HCT116 (cell line): ENCODE results near the gene TFB1M. TPM values are rescaled to one million over a fixed set of nuclear protein-coding genes. Genes with fewer than 3 reads are reported as not detected.

ENCODE experiments used
- ATAC-seq: fragments of 200-7000 bp; cut with Tn5 transposase; 2 replicates; pipeline ENCODE4 v1.9.1; 2020; ENCODE audit warnings: mild to moderate bottlenecking, moderate library complexity
- BruUV-seq: library from RNA; stranded (reverse); fragments of 400-500 nt; replicated peaks from 2 replicates; lab custom pipeline; 2021; lab: Mats Ljungman, UMichigan
- CTCF ChIA-PET: fragments of 300-600 bp; sonication (Branson Sonifier 250); formaldehyde crosslinking; loops from one replicate; lab custom pipeline; 2021; ENCODE audit warnings: antibody characterized with exemption; lab: Charles Lee
- POLR2A ChIA-PET: fragments of 300-600, 350-600 bp; sonication (Branson Sonifier 250); formaldehyde crosslinking; loops from one replicate; lab custom pipeline; 2021; ENCODE audit warnings: antibody characterized with exemption; lab: Charles Lee
- RAD21 ChIA-PET, 2 experiments: fragments of 300-600 bp; sonication (Branson Sonifier 250); formaldehyde crosslinking; loops; one replicate each; lab custom pipeline; 2023; ENCODE audit warnings: low total read pairs in 2 of 2; ENCODE audit not compliant: uncharacterized antibody in 2 of 2, unreplicated experiment in 2 of 2, low non-redundant PET in 1 of 2; lab: Charles Lee
- DNase-seq: peaks from one replicate; pipeline ENCODE4 v3.0.0-alpha.2; 2010; ENCODE audit warnings: low read depth, low spot score
- H2AFZ ChIP-seq: fragments of 200-600 bp; shearing (Covaris generic), sonication (generic); 2 replicates; pipeline ENCODE4 v1.6.1; 2017; ENCODE audit warnings: low read depth, mixed run types, mixed read lengths, antibody characterized with exemption, low read length; ENCODE audit not compliant: poor library complexity, severe bottlenecking
- H3K27ac ChIP-seq: 2 replicates; pipeline ENCODE4 v1.5.1; 2012; ENCODE audit warnings: low read depth, low read length
- H3K27me3 ChIP-seq: fragments of 200-600 bp; sonication (generic); 2 replicates; pipeline ENCODE4 v1.6.1; 2016; ENCODE audit warnings: mixed run types, low read length, mixed read lengths; ENCODE audit not compliant: insufficient read depth
- H3K36me3 ChIP-seq, 2 experiments: fragments of 200-500 bp in 1 of 2; fragments of 200-600 bp in 1 of 2; sonication (Bioruptor generic) in 1 of 2; sonication (generic) in 1 of 2; 2 replicates each; pipeline versions ENCODE4 v1.5.1 to v1.6.1; 2014 to 2016; ENCODE audit warnings: low read length in 2 of 2, inconsistent platforms in 1 of 2, mixed read lengths in 1 of 2, mixed run types in 1 of 2; ENCODE audit not compliant: insufficient read depth in 2 of 2, control insufficient read depth in 1 of 2
- H3K4me1 ChIP-seq, 2 experiments: fragments of 200-600 bp in 1 of 2; sonication (generic) in 1 of 2; 2 replicates each; pipeline versions ENCODE4 v1.5.1 to v1.6.1; 2012 to 2017; ENCODE audit warnings: low read length in 2 of 2, inconsistent platforms in 1 of 2, mild to moderate bottlenecking in 1 of 2, mixed read lengths in 1 of 2, mixed run types in 1 of 2, moderate library complexity in 1 of 2; ENCODE audit not compliant: insufficient read depth in 2 of 2, control insufficient read depth in 1 of 2
- H3K4me2 ChIP-seq: fragments of 200-600 bp; sonication (generic); 2 replicates; pipeline ENCODE4 v1.6.1; 2017; ENCODE audit warnings: mixed run types, low read length, mixed read lengths
- H3K4me3 ChIP-seq, 2 experiments: fragments of 200-600 bp in 1 of 2; sonication (generic) in 1 of 2; replicated peaks in 1 of 2; 2 replicates each; pipeline ENCODE4 v1.5.1; 2011 to 2016; ENCODE audit warnings: low read length in 2 of 2, control low read depth in 1 of 2, low read depth in 1 of 2, mild to moderate bottlenecking in 1 of 2, mixed read lengths in 1 of 2, mixed run types in 1 of 2
- H3K79me2 ChIP-seq: fragments of 200-600 bp; sonication (generic); 2 replicates; pipeline ENCODE4 v1.6.1; 2017; ENCODE audit warnings: mild to moderate bottlenecking, mixed run types, low read length, moderate library complexity, mixed read lengths; ENCODE audit not compliant: insufficient read depth
- H3K9ac ChIP-seq: fragments of 200-600 bp; sonication (generic); 2 replicates; pipeline ENCODE4 v1.6.1; 2016; ENCODE audit warnings: low read length, mixed read lengths
- H3K9me2 ChIP-seq: fragments of 200-600 bp; sonication (generic), shearing (Covaris generic); 2 replicates; pipeline ENCODE4 v1.6.1; 2017; ENCODE audit warnings: mixed run types, mild to moderate bottlenecking, moderate library complexity; ENCODE audit not compliant: insufficient read depth
- H3K9me3 ChIP-seq, 2 experiments: fragments of 200-500 bp in 1 of 2; fragments of 200-600 bp in 1 of 2; sonication (Bioruptor generic) in 1 of 2; sonication (generic) in 1 of 2; 2 replicates each; pipeline ENCODE4 v1.6.1; 2014 to 2017; ENCODE audit warnings: low read length in 2 of 2, mixed read lengths in 2 of 2, inconsistent platforms in 1 of 2, low read depth in 1 of 2, mild to moderate bottlenecking in 1 of 2, mixed run types in 1 of 2, moderate library complexity in 1 of 2; ENCODE audit not compliant: control insufficient read depth in 1 of 2, insufficient read depth in 1 of 2
- H4K20me1 ChIP-seq: fragments of 200-600 bp; sonication (generic), shearing (Covaris generic); 2 replicates; pipeline ENCODE4 v1.6.1; 2017; ENCODE audit warnings: mixed run types, mild to moderate bottlenecking, moderate library complexity; ENCODE audit not compliant: insufficient read depth
- EGR1 ChIP-seq: IDR thresholded peaks from 2 replicates; pipeline ENCODE4 v1.6.1; 2012; ENCODE audit warnings: low read depth
- YY1 ChIP-seq: IDR thresholded peaks from 2 replicates; pipeline ENCODE4 v1.6.1; 2011; ENCODE audit warnings: low read length, low read depth, moderate library complexity, mild to moderate bottlenecking; ENCODE audit not compliant: insufficient replicate concordance; ENCODE audit errors: extremely low read depth
- ZNF274 ChIP-seq: fragments of 200-500 bp; sonication (Bioruptor generic); IDR thresholded peaks from 2 replicates; pipeline ENCODE4 v1.6.1; 2014; ENCODE audit warnings: mild to moderate bottlenecking, low read depth, low read length, inconsistent platforms
- intact Hi-C: fragments of 100-400 bp; cut with micrococcal nuclease; formaldehyde crosslinking; loops from 2 replicates; pipeline ENCODE4 v1.10.0; 2022
- total RNA-seq: library from RNA; stranded (reverse); gene quantifications from one replicate; pipeline ENCODE4 v1.2.1, GENCODE V29; 2021; ENCODE audit not compliant: unreplicated experiment
- TF ChIP-seq, protein P1 (sequence below), 3 experiments: fragments of 200-600 bp in 1 of 3; sonication (generic) in 1 of 3; IDR thresholded peaks in 2 of 3; conservative IDR thresholded peaks in 1 of 3; 2 replicates each; pipeline ENCODE4 v1.5.1; 2012 to 2017; ENCODE audit warnings: low read depth in 2 of 3, low read length in 2 of 3, antibody characterized with exemption in 1 of 3, borderline replicate concordance in 1 of 3, control low read depth in 1 of 3, mild to moderate bottlenecking in 1 of 3, mixed read lengths in 1 of 3, mixed run types in 1 of 3, moderate library complexity in 1 of 3; ENCODE audit not compliant: insufficient read depth in 1 of 3
- TF ChIP-seq, protein P2 (sequence below): IDR thresholded peaks from 2 replicates; pipeline ENCODE4 v1.6.1; 2012
- TF ChIP-seq, protein P3 (sequence below): IDR thresholded peaks from 2 replicates; pipeline ENCODE4 v1.6.1; 2012

The TFB1M gene
- total RNA-seq, 1 experiment from 2014 or later, result 43.8 TPM

GRCh38 chr6:155267411-155267810 lies 46.9 kb downstream of the TFB1M start (continued):
- TF ChIP-seq, protein P1, sequence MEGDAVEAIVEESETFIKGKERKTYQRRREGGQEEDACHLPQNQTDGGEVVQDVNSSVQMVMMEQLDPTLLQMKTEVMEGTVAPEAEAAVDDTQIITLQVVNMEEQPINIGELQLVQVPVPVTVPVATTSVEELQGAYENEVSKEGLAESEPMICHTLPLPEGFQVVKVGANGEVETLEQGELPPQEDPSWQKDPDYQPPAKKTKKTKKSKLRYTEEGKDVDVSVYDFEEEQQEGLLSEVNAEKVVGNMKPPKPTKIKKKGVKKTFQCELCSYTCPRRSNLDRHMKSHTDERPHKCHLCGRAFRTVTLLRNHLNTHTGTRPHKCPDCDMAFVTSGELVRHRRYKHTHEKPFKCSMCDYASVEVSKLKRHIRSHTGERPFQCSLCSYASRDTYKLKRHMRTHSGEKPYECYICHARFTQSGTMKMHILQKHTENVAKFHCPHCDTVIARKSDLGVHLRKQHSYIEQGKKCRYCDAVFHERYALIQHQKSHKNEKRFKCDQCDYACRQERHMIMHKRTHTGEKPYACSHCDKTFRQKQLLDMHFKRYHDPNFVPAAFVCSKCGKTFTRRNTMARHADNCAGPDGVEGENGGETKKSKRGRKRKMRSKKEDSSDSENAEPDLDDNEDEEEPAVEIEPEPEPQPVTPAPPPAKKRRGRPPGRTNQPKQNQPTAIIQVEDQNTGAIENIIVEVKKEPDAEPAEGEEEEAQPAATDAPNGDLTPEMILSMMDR (IDR thresholded peaks at IDR 0.05 in 2 of 3, conservative IDR thresholded peaks at IDR 0.05 in 1 of 3; ENCODE audit: borderline replicate concordance in 1 of 3, insufficient read depth in 1 of 3, low read depth in 2 of 3, low read length in 2 of 3), result no peak
- TF ChIP-seq EGR1 (no peak), ZNF274 (no peak)
- TF ChIP-seq, protein P2, sequence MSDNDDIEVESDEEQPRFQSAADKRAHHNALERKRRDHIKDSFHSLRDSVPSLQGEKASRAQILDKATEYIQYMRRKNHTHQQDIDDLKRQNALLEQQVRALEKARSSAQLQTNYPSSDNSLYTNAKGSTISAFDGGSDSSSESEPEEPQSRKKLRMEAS, result no peak
- TF ChIP-seq, protein P3, sequence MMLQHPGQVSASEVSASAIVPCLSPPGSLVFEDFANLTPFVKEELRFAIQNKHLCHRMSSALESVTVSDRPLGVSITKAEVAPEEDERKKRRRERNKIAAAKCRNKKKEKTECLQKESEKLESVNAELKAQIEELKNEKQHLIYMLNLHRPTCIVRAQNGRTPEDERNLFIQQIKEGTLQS, result no peak

- intact Hi-C loops, result no loop called here
Observed at GRCh38 chr6:155265843-155266535, 48.3 kb downstream of the TFB1M start.

More at GRCh38 chr6:155265843-155266535, 48.3 kb downstream of the TFB1M start:
- no TSS peak for BruUV-seq
- ATAC-seq (0 out of 2 replicates have a peak, but pooled peaks have one; percentile 44), DNase-seq (no peak)
- Histone ChIP-seq H3K27ac (no peak overlapping the region), H3K9ac (no peak overlapping the region), H3K4me1 (peaks cover 0 to 3% of the 10 kb centered on the region in 2 experiments; a peak in 1 of 4 replicates), H4K20me1 (no peaks in the 10 kb centered on the region), H3K9me2 (no peaks in the 10 kb centered on the region), H3K4me2 (no peak overlapping the region), H3K9me3 (no peaks in the 10 kb centered on the region), H3K36me3 (no peaks in the 10 kb centered on the region; a peak in 1 of 4 replicates), H3K27me3 (no peaks in the 10 kb centered on the region), H2AFZ (no peak overlapping the region), H3K79me2 (no peaks in the 10 kb centered on the region), H3K4me3 (no peak overlapping the region)
- CTCF ChIA-PET, result no interaction called here
- RAD21 ChIA-PET, result no interaction called here
- TF ChIP-seq, protein P1 (IDR thresholded peaks at IDR 0.05 in 2 of 3, conservative IDR thresholded peaks at IDR 0.05 in 1 of 3; ENCODE audit: borderline replicate concordance in 1 of 3, insufficient read depth in 1 of 3, low read depth in 2 of 3, low read length in 2 of 3), result peak in 1 of 3 experiments; percentile 25; a peak in 1 of 6 replicates
- TF ChIP-seq YY1, result no peak
- POLR2A ChIA-PET, result no interaction called here
